HCT116 (cell line): ENCODE data around the gene STX12.
A peak's percentile ranks its signal among the peaks of the same experiment; 100 is the strongest.

Source experiments
- ATF3 ChIP-seq: IDR thresholded peaks from 2 replicates; pipeline ENCODE4 v1.6.1; 2012
- CTCF ChIP-seq, 3 experiments: fragments of 200-600 bp in 1 of 3; sonication (generic) in 1 of 3; IDR thresholded peaks in 2 of 3; conservative IDR thresholded peaks in 1 of 3; 2 replicates each; pipeline ENCODE4 v1.5.1; 2012 to 2017; ENCODE audit warnings: low read depth in 2 of 3, low read length in 2 of 3, antibody characterized with exemption in 1 of 3, borderline replicate concordance in 1 of 3, control low read depth in 1 of 3, mild to moderate bottlenecking in 1 of 3, mixed read lengths in 1 of 3, mixed run types in 1 of 3, moderate library complexity in 1 of 3; ENCODE audit not compliant: insufficient read depth in 1 of 3
- EGR1 ChIP-seq: IDR thresholded peaks from 2 replicates; pipeline ENCODE4 v1.6.1; 2012; ENCODE audit warnings: low read depth
- EZH2 ChIP-seq: fragments of 200-600 bp; sonication (generic); IDR thresholded peaks from 2 replicates; pipeline ENCODE4 v1.6.1; 2017; ENCODE audit warnings: antibody characterized with exemption, mixed run types
- JUND ChIP-seq: IDR thresholded peaks from 2 replicates; pipeline ENCODE4 v1.6.1; 2012
- POLR2A ChIP-seq: IDR thresholded peaks from 2 replicates; pipeline ENCODE4 v1.7.0; 2011; ENCODE audit warnings: borderline replicate concordance; ENCODE audit not compliant: insufficient read depth, insufficient read length; ENCODE audit errors: extremely low read depth
- POLR2AphosphoS5 ChIP-seq: IDR thresholded peaks from 2 replicates; pipeline ENCODE4 v1.6.1; 2011; ENCODE audit warnings: mild to moderate bottlenecking, low read depth, low read length, moderate library complexity
- RAD21 ChIP-seq: IDR thresholded peaks from 2 replicates; pipeline ENCODE4 v1.6.1; 2012; ENCODE audit warnings: low read depth, mild to moderate bottlenecking
- SIN3A ChIP-seq: IDR thresholded peaks from 2 replicates; pipeline ENCODE4 v1.6.1; 2012; ENCODE audit warnings: low read depth
- SP1 ChIP-seq: IDR thresholded peaks from 2 replicates; pipeline ENCODE4 v1.6.1; 2012; ENCODE audit warnings: low read depth
- YY1 ChIP-seq: IDR thresholded peaks from 2 replicates; pipeline ENCODE4 v1.6.1; 2011; ENCODE audit warnings: low read length, low read depth, moderate library complexity, mild to moderate bottlenecking; ENCODE audit not compliant: insufficient replicate concordance; ENCODE audit errors: extremely low read depth
- TF ChIP-seq, protein P1 (sequence below): IDR thresholded peaks from 2 replicates; pipeline ENCODE4 v1.6.1; 2011; ENCODE audit warnings: mild to moderate bottlenecking, low read length, moderate library complexity; ENCODE audit not compliant: insufficient replicate concordance; ENCODE audit errors: extremely low read depth
- TF ChIP-seq, protein P2 (sequence below): IDR thresholded peaks from 2 replicates; pipeline ENCODE4 v1.6.1; 2012; ENCODE audit warnings: low read depth

DNA sequence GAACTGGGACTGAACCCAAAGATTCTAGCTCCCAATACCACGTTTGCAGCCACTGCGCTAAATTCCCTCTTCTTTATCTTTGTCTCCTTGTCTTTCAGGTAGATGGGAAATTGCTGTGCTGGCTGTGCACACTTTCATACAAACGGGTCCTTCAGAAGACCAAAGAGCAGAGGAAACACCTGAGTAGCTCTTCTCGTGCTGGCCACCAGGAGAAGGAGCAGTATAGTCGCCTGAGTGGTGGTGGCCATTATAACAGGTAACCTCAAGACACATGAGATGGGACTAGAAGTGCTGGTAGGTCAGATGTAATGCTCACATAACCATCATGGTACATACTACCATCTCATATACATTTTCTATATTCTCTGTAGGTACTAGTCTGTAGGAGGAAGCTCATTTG is 28.5 kb upstream of the STX12 start:
- peak in 2 of 3 experiments; percentile 17 to 35; a peak in 3 of 6 replicates for TF ChIP-seq CTCF (IDR thresholded peaks at IDR 0.05 in 2 of 3, conservative IDR thresholded peaks at IDR 0.05 in 1 of 3; ENCODE audit: borderline replicate concordance in 1 of 3, insufficient read depth in 1 of 3, low read depth in 2 of 3, low read length in 2 of 3)
- TF ChIP-seq SIN3A: no peak
- TF ChIP-seq POLR2A: no peak
- no peak for TF ChIP-seq ATF3
- TF ChIP-seq, protein P1, sequence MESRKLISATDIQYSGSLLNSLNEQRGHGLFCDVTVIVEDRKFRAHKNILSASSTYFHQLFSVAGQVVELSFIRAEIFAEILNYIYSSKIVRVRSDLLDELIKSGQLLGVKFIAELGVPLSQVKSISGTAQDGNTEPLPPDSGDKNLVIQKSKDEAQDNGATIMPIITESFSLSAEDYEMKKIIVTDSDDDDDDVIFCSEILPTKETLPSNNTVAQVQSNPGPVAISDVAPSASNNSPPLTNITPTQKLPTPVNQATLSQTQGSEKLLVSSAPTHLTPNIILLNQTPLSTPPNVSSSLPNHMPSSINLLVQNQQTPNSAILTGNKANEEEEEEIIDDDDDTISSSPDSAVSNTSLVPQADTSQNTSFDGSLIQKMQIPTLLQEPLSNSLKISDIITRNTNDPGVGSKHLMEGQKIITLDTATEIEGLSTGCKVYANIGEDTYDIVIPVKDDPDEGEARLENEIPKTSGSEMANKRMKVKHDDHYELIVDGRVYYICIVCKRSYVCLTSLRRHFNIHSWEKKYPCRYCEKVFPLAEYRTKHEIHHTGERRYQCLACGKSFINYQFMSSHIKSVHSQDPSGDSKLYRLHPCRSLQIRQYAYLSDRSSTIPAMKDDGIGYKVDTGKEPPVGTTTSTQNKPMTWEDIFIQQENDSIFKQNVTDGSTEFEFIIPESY: no peak
- TF ChIP-seq YY1: no peak
- no peak for TF ChIP-seq EZH2
- TF ChIP-seq EGR1: no peak
- no peak for TF ChIP-seq POLR2AphosphoS5
- TF ChIP-seq RAD21: no peak
- TF ChIP-seq SP1: no peak
- TF ChIP-seq, protein P2, sequence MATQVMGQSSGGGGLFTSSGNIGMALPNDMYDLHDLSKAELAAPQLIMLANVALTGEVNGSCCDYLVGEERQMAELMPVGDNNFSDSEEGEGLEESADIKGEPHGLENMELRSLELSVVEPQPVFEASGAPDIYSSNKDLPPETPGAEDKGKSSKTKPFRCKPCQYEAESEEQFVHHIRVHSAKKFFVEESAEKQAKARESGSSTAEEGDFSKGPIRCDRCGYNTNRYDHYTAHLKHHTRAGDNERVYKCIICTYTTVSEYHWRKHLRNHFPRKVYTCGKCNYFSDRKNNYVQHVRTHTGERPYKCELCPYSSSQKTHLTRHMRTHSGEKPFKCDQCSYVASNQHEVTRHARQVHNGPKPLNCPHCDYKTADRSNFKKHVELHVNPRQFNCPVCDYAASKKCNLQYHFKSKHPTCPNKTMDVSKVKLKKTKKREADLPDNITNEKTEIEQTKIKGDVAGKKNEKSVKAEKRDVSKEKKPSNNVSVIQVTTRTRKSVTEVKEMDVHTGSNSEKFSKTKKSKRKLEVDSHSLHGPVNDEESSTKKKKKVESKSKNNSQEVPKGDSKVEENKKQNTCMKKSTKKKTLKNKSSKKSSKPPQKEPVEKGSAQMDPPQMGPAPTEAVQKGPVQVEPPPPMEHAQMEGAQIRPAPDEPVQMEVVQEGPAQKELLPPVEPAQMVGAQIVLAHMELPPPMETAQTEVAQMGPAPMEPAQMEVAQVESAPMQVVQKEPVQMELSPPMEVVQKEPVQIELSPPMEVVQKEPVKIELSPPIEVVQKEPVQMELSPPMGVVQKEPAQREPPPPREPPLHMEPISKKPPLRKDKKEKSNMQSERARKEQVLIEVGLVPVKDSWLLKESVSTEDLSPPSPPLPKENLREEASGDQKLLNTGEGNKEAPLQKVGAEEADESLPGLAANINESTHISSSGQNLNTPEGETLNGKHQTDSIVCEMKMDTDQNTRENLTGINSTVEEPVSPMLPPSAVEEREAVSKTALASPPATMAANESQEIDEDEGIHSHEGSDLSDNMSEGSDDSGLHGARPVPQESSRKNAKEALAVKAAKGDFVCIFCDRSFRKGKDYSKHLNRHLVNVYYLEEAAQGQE: no peak
- no peak for TF ChIP-seq JUND
